OCI-LY3 (cell line): ENCODE measurements around the gene DAB1.

Experiments used
- H2AFZ ChIP-seq: fragments of 200-600, 300-600 bp; shearing (Covaris generic); 2 replicates; pipeline ENCODE4 v1.6.0; 2014; ENCODE audit warnings: antibody characterized with exemption, low read depth, low read length
- H3K27ac ChIP-seq: fragments of 200-600, 300-600 bp; sonication (generic); 2 replicates; pipeline ENCODE4 v1.5.1; 2014; ENCODE audit warnings: mild to moderate bottlenecking, low read length, moderate library complexity, mixed read lengths
- H3K27me3 ChIP-seq: fragments of 200-600, 300-600 bp; sonication (generic); 2 replicates; pipeline ENCODE4 v1.6.1; 2014; ENCODE audit warnings: low read depth, low read length, mixed read lengths
- H3K36me3 ChIP-seq: fragments of 200-600, 300-600 bp; sonication (generic); replicated peaks from 2 replicates; pipeline ENCODE3; 2014; ENCODE audit warnings: low read depth, low read length, mixed read lengths
- H3K4me1 ChIP-seq: fragments of 300-600, 200-600 bp; sonication (generic); 2 replicates; pipeline ENCODE4 v1.6.1; 2014; ENCODE audit warnings: low read length, mixed read lengths
- H3K4me2 ChIP-seq: fragments of 200-600, 300-600 bp; sonication (generic); 2 replicates; pipeline ENCODE4 v1.6.1; 2014; ENCODE audit warnings: low read length, mixed read lengths
- H3K4me3 ChIP-seq: fragments of 300-600, 200-600 bp; sonication (generic); 2 replicates; pipeline ENCODE4 v1.5.1; 2014; ENCODE audit warnings: antibody characterized with exemption, mild to moderate bottlenecking, low read length, moderate library complexity
- H3K79me2 ChIP-seq: fragments of 300-600, 200-600 bp; shearing (Covaris generic); 2 replicates; pipeline ENCODE4 v1.6.1; 2014; ENCODE audit warnings: mild to moderate bottlenecking, low read length, mixed read lengths
- H3K9ac ChIP-seq: fragments of 300-600, 200-600 bp; shearing (Covaris generic); 2 replicates; pipeline ENCODE4 v1.6.0; 2014; ENCODE audit warnings: mild to moderate bottlenecking, low read length, moderate library complexity
- H3K9me3 ChIP-seq: fragments of 200-600, 300-600 bp; shearing (Covaris generic); 2 replicates; pipeline ENCODE4 v1.6.1; 2014; ENCODE audit warnings: low read length, mixed read lengths; ENCODE audit not compliant: insufficient read depth
- H4K20me1 ChIP-seq: fragments of 200-600, 300-600 bp; sonication (generic); 2 replicates; pipeline ENCODE4 v1.6.1; 2016; ENCODE audit warnings: low read length, mixed read lengths; ENCODE audit not compliant: insufficient read depth
- CTCF ChIP-seq: fragments of 200-600, 300-600 bp; sonication (generic); IDR thresholded peaks from 2 replicates; pipeline ENCODE4 v1.5.1; 2014; ENCODE audit warnings: antibody characterized with exemption, low read length, low read depth
- EZH2phosphoT487 ChIP-seq: fragments of 200-600 bp; shearing (Covaris generic); IDR thresholded peaks from 2 replicates; pipeline ENCODE4 v1.6.1; 2018; ENCODE audit warnings: antibody characterized with exemption, mixed run types, low read depth

The DAB1 gene

GRCh38 chr1:57254022-57254421, 169.8 kb downstream of the DAB1 start:
- H3K27ac ChIP-seq = no peak overlapping the region
- H2AFZ ChIP-seq = no peak overlapping the region
- H3K4me2 ChIP-seq = no peak overlapping the region
- no peak overlapping the region for H3K9ac ChIP-seq
- no peaks in the 10 kb centered on the region for H3K4me1 ChIP-seq
- H3K79me2 ChIP-seq = no peaks in the 10 kb centered on the region
- H3K36me3 ChIP-seq = no peaks in the 10 kb centered on the region
- no peak overlapping the region for H3K4me3 ChIP-seq
- TF ChIP-seq CTCF (no peak), EZH2phosphoT487 (no peak)
- H3K9me3 ChIP-seq = no peaks in the 10 kb centered on the region
- no peaks in the 10 kb centered on the region for H3K27me3 ChIP-seq
- no peaks in the 10 kb centered on the region for H4K20me1 ChIP-seq

- TF ChIP-seq EZH2phosphoT487 = no peak
- TF ChIP-seq CTCF = no peak
- no peaks in the 10 kb centered on the region for H3K9me3 ChIP-seq
- H3K79me2 ChIP-seq = no peaks in the 10 kb centered on the region
- no peak overlapping the region for H3K9ac ChIP-seq
- no peak overlapping the region for H3K27ac ChIP-seq
- H2AFZ ChIP-seq = no peak overlapping the region
- H3K27me3 ChIP-seq = no peaks in the 10 kb centered on the region
- no peaks in the 10 kb centered on the region for H4K20me1 ChIP-seq
- no peak overlapping the region for H3K4me2 ChIP-seq
- no peaks in the 10 kb centered on the region for H3K4me1 ChIP-seq
- H3K4me3 ChIP-seq = no peak overlapping the region
- no peaks in the 10 kb centered on the region for H3K36me3 ChIP-seq
Observed at GRCh38 chr1:57252597-57253294, 171.1 kb downstream of the DAB1 start.

GRCh38 chr1:57250021-57250420, 173.8 kb downstream of the DAB1 start:
- H3K9me3 ChIP-seq = no peaks in the 10 kb centered on the region
- no peak overlapping the region for H3K27ac ChIP-seq
- no peak overlapping the region for H3K9ac ChIP-seq
- H3K4me3 ChIP-seq = no peak overlapping the region
- H2AFZ ChIP-seq = no peak overlapping the region
- no peak overlapping the region for H3K4me2 ChIP-seq
- no peaks in the 10 kb centered on the region for H3K79me2 ChIP-seq
- no peak for TF ChIP-seq CTCF
- TF ChIP-seq EZH2phosphoT487 = no peak
- no peaks in the 10 kb centered on the region for H3K4me1 ChIP-seq
- no peaks in the 10 kb centered on the region for H3K36me3 ChIP-seq
- H3K27me3 ChIP-seq = no peaks in the 10 kb centered on the region
- no peaks in the 10 kb centered on the region for H4K20me1 ChIP-seq

GRCh38 chr1:57249511-57249910, 174.3 kb downstream of the DAB1 start:
- Histone ChIP-seq H3K9ac (no peak overlapping the region), H4K20me1 (no peaks in the 10 kb centered on the region), H3K36me3 (no peaks in the 10 kb centered on the region), H3K9me3 (no peaks in the 10 kb centered on the region), H3K4me2 (no peak overlapping the region), H3K27ac (no peak overlapping the region), H3K4me1 (no peaks in the 10 kb centered on the region), H3K27me3 (no peaks in the 10 kb centered on the region), H3K79me2 (no peaks in the 10 kb centered on the region), H2AFZ (no peak overlapping the region), H3K4me3 (no peak overlapping the region)
- no peak for TF ChIP-seq CTCF
- no peak for TF ChIP-seq EZH2phosphoT487
